PC-9 (cell line): ENCODE results near the gene DPP10. TPM values are rescaled to one million over a fixed set of nuclear protein-coding genes. Genes with fewer than 3 reads are reported as not detected.

Experiments
- BruUV-seq: library from RNA; stranded (reverse); fragments of 400-500 nt; replicated peaks from 2 replicates; lab custom pipeline; 2021; lab: Mats Ljungman, UMichigan
- CTCF ChIA-PET: fragments of 300-600 bp; sonication (Branson Sonifier 250); formaldehyde crosslinking; loops from one replicate; lab custom pipeline; 2022; ENCODE audit warnings: antibody characterized with exemption; lab: Charles Lee
- POLR2A ChIA-PET: fragments of 300-600 bp; sonication (Branson Sonifier 250); formaldehyde crosslinking; loops from one replicate; lab custom pipeline; 2022; ENCODE audit warnings: antibody characterized with exemption; ENCODE audit not compliant: unreplicated experiment; lab: Charles Lee
- DNase-seq, 2 experiments: peaks; one replicate each; pipeline versions ENCODE4 v3.0.0 to v3.0.0-alpha.2; 2015 to 2022; ENCODE audit warnings: mixed read lengths in 1 of 2
- H2AFZ ChIP-seq: fragments of 200-600 bp; sonication (generic); 2 replicates; pipeline ENCODE4 v1.8.1; 2017; ENCODE audit warnings: antibody characterized with exemption
- H3F3A ChIP-seq: fragments of 200-600 bp; sonication (generic); 2 replicates; pipeline ENCODE4 v1.8.1; 2017; ENCODE audit warnings: antibody characterized with exemption, mild to moderate bottlenecking, low read depth; ENCODE audit not compliant: insufficient read depth
- H3K27ac ChIP-seq: fragments of 200-600 bp; sonication (generic); 2 replicates; pipeline ENCODE4 v1.6.1; 2016; ENCODE audit warnings: mixed run types
- H3K27me3 ChIP-seq: fragments of 200-600 bp; sonication (generic); 2 replicates; pipeline ENCODE4 v1.6.1; 2016; ENCODE audit warnings: low read depth, mixed run types; ENCODE audit not compliant: insufficient read depth
- H3K36me3 ChIP-seq: fragments of 200-600 bp; sonication (generic); 2 replicates; pipeline ENCODE4 v1.6.1; 2016; ENCODE audit warnings: low read depth, mixed run types
- H3K4me1 ChIP-seq: fragments of 200-600 bp; sonication (generic); replicated peaks from 2 replicates; pipeline ENCODE4 v1.6.1; 2016; ENCODE audit warnings: mixed run types; ENCODE audit not compliant: insufficient read depth
- H3K4me2 ChIP-seq: fragments of 200-600 bp; sonication (generic); 2 replicates; pipeline ENCODE4 v1.6.1; 2017; ENCODE audit warnings: mixed run types
- H3K4me3 ChIP-seq: fragments of 200-600 bp; sonication (generic); 2 replicates; pipeline ENCODE4 v1.6.1; 2016; ENCODE audit warnings: mixed run types
- H3K79me2 ChIP-seq: fragments of 200-600 bp; sonication (generic); 2 replicates; pipeline ENCODE4 v1.6.1; 2017; ENCODE audit warnings: low read depth, mixed run types
- H3K9me2 ChIP-seq: fragments of 200-600 bp; sonication (generic); 2 replicates; pipeline ENCODE4 v1.8.1; 2017; ENCODE audit warnings: mild to moderate bottlenecking; ENCODE audit not compliant: insufficient read depth
- H3K9me3 ChIP-seq: fragments of 200-600 bp; sonication (generic); 2 replicates; pipeline ENCODE4 v1.8.1; 2016; ENCODE audit warnings: low read depth; ENCODE audit not compliant: insufficient read depth
- H4K20me1 ChIP-seq: fragments of 200-600 bp; sonication (generic); 2 replicates; pipeline ENCODE4 v1.8.1; 2017; ENCODE audit not compliant: insufficient read depth
- EZH2 ChIP-seq: fragments of 200-600 bp; sonication (generic); IDR thresholded peaks from 2 replicates; pipeline ENCODE4 v1.8.0; 2017; ENCODE audit warnings: antibody characterized with exemption, low read depth
- intact Hi-C: fragments of 100-400 bp; cut with micrococcal nuclease; formaldehyde crosslinking; loops from one replicate; pipeline ENCODE4 v1.10.0; 2022; ENCODE audit not compliant: unreplicated experiment
- total RNA-seq: library from RNA; stranded (reverse); gene quantifications from 2 replicates; pipeline ENCODE4 v1.2.3, GENCODE V29; 2021
- TF ChIP-seq, protein P1 (sequence below): fragments of 200-600 bp; sonication (generic); conservative IDR thresholded peaks from 2 replicates; pipeline ENCODE4 v1.6.1; 2017; ENCODE audit warnings: mixed run types, antibody characterized with exemption, mild to moderate bottlenecking, moderate library complexity

The DPP10 gene
- total RNA-seq, 1 experiment from 2014 or later: not detected

- BruUV-seq: no TSS peak
- no peaks in the 10 kb centered on the region for H3K4me1 ChIP-seq
- H4K20me1 ChIP-seq: no peaks in the 10 kb centered on the region
- H3K27ac ChIP-seq: no peak overlapping the region
- ChIA-PET POLR2A (no interaction called here), CTCF (no interaction called here)
- no peak overlapping the region for H3K4me2 ChIP-seq
- no peak for DNase-seq
- H3K36me3 ChIP-seq: no peaks in the 10 kb centered on the region
- no peaks in the 10 kb centered on the region for H3K9me2 ChIP-seq
- no peak for TF ChIP-seq EZH2
- TF ChIP-seq, protein P1, sequence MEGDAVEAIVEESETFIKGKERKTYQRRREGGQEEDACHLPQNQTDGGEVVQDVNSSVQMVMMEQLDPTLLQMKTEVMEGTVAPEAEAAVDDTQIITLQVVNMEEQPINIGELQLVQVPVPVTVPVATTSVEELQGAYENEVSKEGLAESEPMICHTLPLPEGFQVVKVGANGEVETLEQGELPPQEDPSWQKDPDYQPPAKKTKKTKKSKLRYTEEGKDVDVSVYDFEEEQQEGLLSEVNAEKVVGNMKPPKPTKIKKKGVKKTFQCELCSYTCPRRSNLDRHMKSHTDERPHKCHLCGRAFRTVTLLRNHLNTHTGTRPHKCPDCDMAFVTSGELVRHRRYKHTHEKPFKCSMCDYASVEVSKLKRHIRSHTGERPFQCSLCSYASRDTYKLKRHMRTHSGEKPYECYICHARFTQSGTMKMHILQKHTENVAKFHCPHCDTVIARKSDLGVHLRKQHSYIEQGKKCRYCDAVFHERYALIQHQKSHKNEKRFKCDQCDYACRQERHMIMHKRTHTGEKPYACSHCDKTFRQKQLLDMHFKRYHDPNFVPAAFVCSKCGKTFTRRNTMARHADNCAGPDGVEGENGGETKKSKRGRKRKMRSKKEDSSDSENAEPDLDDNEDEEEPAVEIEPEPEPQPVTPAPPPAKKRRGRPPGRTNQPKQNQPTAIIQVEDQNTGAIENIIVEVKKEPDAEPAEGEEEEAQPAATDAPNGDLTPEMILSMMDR: no peak
- H2AFZ ChIP-seq: no peak overlapping the region
- no peaks in the 10 kb centered on the region for H3K9me3 ChIP-seq
- H3K79me2 ChIP-seq: no peaks in the 10 kb centered on the region
- peaks cover 26% of the 10 kb centered on the region; the same call in 1 of the 2 replicates for H3K27me3 ChIP-seq
- intact Hi-C loops: no loop called here
- no peak overlapping the region for H3K4me3 ChIP-seq
- H3F3A ChIP-seq: no peaks in the 10 kb centered on the region
Measured at GRCh38 chr2:114461116-114461515, 18.7 kb downstream of the DPP10 start.

- Histone ChIP-seq H3F3A (no peaks in the 10 kb centered on the region), H2AFZ (no peak overlapping the region), H3K4me1 (no peaks in the 10 kb centered on the region), H4K20me1 (no peaks in the 10 kb centered on the region), H3K79me2 (no peaks in the 10 kb centered on the region), H3K27ac (no peak overlapping the region), H3K4me2 (no peak overlapping the region), H3K4me3 (no peak overlapping the region), H3K27me3 (peaks cover 14% of the 10 kb centered on the region; the same call in 1 of the 2 replicates), H3K9me2 (no peaks in the 10 kb centered on the region), H3K9me3 (no peaks in the 10 kb centered on the region), H3K36me3 (no peaks in the 10 kb centered on the region)
- BruUV-seq: no TSS peak
- intact Hi-C loops: no loop called here
- ChIA-PET POLR2A (no interaction called here), CTCF (no interaction called here)
- no peak for DNase-seq
- TF ChIP-seq, protein P1: no peak
- no peak for TF ChIP-seq EZH2
Measured at GRCh38 chr2:114464961-114465706, 22.7 kb downstream of the DPP10 start.

DNA sequence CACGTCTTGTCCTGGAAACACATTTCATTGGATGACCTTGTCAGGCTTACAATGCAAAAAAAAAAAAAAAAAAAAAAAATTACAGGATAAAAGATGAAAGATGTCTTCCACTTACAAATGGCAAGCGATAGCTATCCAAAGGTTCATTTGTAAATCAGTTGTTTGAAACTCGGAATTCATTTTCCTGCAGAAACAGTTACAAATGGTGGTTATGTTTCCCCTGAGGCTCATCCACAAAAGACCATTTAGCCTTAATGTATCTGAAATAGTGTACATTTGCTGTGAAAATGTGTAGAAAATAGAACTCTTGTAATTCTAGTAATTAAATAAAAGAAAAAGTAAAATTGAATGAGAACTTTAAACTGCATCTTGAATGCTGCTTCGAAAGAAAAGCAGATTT, 25.9 kb downstream of the DPP10 start:
- no TSS peak for BruUV-seq
- Histone ChIP-seq H3F3A (no peaks in the 10 kb centered on the region), H3K4me1 (no peaks in the 10 kb centered on the region), H3K4me3 (no peak overlapping the region), H3K9me3 (no peaks in the 10 kb centered on the region), H3K79me2 (no peaks in the 10 kb centered on the region), H3K27ac (no peak overlapping the region), H3K27me3 (0 out of 2 replicates have a peak, but pooled peaks cover 9% of the 10 kb centered on the region), H3K36me3 (no peaks in the 10 kb centered on the region), H3K4me2 (no peak overlapping the region), H2AFZ (no peak overlapping the region), H4K20me1 (no peaks in the 10 kb centered on the region), H3K9me2 (no peaks in the 10 kb centered on the region)
- intact Hi-C loops: no loop called here
- no peak for TF ChIP-seq EZH2
- TF ChIP-seq, protein P1: no peak
- CTCF ChIA-PET: no interaction called here
- no peak for DNase-seq
- POLR2A ChIA-PET: no interaction called here
